HEK293T (cell line): Measurements from ENCODE around the gene FMO1.

Experiments
- CTCF ChIA-PET: fragments of 350-600 bp; formaldehyde crosslinking; extraction: SDS; loops from one replicate; lab custom pipeline; 2021; ENCODE audit warnings: antibody characterized with exemption, inconsistent platforms; lab: Yijun Ruan, JAX
- POLR2A ChIA-PET: fragments of 350-600 bp; formaldehyde crosslinking; extraction: SDS; loops from one replicate; lab custom pipeline; 2020; ENCODE audit warnings: antibody characterized with exemption, inconsistent platforms; lab: Yijun Ruan, JAX
- DNase-seq: peaks from one replicate; pipeline ENCODE4 v3.0.0; 2012; ENCODE audit warnings: mixed read lengths; ENCODE audit errors: extremely low spot score
- ARNT ChIP-seq: fragments of 450-650 bp; IDR thresholded peaks from 2 replicates; pipeline ENCODE4 v1.6.1; 2017; ENCODE audit warnings: mild to moderate bottlenecking
- BHLHE40 ChIP-seq: fragments of 450-650 bp; IDR thresholded peaks from 2 replicates; pipeline ENCODE4 v1.6.1; 2016; ENCODE audit warnings: mild to moderate bottlenecking, moderate library complexity, borderline replicate concordance
- CTBP1 ChIP-seq: fragments of 450-650 bp; IDR thresholded peaks from 2 replicates; pipeline ENCODE4 v1.6.1; 2016; ENCODE audit warnings: borderline replicate concordance
- ELF4 ChIP-seq: fragments of 450-650 bp; IDR thresholded peaks from 2 replicates; pipeline ENCODE4 v1.6.1; 2017; ENCODE audit warnings: antibody characterized with exemption
- FOXA1 ChIP-seq: fragments of 450-650 bp; IDR thresholded peaks from 2 replicates; pipeline ENCODE4 v1.6.1; 2016; ENCODE audit warnings: mild to moderate bottlenecking
- FOXK2 ChIP-seq: fragments of 450-650 bp; IDR thresholded peaks from 2 replicates; pipeline ENCODE4 v1.6.1; 2016; ENCODE audit warnings: mild to moderate bottlenecking
- FOXM1 ChIP-seq: fragments of 450-650 bp; IDR thresholded peaks from 2 replicates; pipeline ENCODE4 v1.6.1; 2017; ENCODE audit warnings: mild to moderate bottlenecking, borderline replicate concordance
- HDGF ChIP-seq: fragments of 450-650 bp; IDR thresholded peaks from 2 replicates; pipeline ENCODE4 v1.6.1; 2017; ENCODE audit warnings: antibody characterized with exemption, borderline replicate concordance
- L3MBTL2 ChIP-seq: fragments of 450-650 bp; conservative IDR thresholded peaks from 2 replicates; pipeline ENCODE4 v1.6.1; 2016; ENCODE audit warnings: mild to moderate bottlenecking
- LEF1 ChIP-seq: fragments of 450-650 bp; IDR thresholded peaks from 2 replicates; pipeline ENCODE4 v1.6.1; 2017; ENCODE audit warnings: mild to moderate bottlenecking, borderline replicate concordance
- NFRKB ChIP-seq: fragments of 450-650 bp; IDR thresholded peaks from 2 replicates; pipeline ENCODE4 v1.6.1; 2016; ENCODE audit warnings: mild to moderate bottlenecking, moderate library complexity
- SP1 ChIP-seq: fragments of 450-650 bp; IDR thresholded peaks from 2 replicates; pipeline ENCODE4 v1.6.1; 2017
- SUZ12 ChIP-seq: fragments of 450-650 bp; IDR thresholded peaks from 2 replicates; pipeline ENCODE4 v1.6.1; 2016; ENCODE audit warnings: mild to moderate bottlenecking
- TARDBP ChIP-seq: fragments of 450-650 bp; IDR thresholded peaks from 2 replicates; pipeline ENCODE4 v1.6.1; 2016
- ZNF384 ChIP-seq: fragments of 450-650 bp; IDR thresholded peaks from 2 replicates; pipeline ENCODE4 v1.6.1; 2016
- TF ChIP-seq, protein P1 (sequence below): fragments of 450-650 bp; IDR thresholded peaks from 2 replicates; pipeline ENCODE4 v1.6.1; 2016

The FMO1 gene

DNA sequence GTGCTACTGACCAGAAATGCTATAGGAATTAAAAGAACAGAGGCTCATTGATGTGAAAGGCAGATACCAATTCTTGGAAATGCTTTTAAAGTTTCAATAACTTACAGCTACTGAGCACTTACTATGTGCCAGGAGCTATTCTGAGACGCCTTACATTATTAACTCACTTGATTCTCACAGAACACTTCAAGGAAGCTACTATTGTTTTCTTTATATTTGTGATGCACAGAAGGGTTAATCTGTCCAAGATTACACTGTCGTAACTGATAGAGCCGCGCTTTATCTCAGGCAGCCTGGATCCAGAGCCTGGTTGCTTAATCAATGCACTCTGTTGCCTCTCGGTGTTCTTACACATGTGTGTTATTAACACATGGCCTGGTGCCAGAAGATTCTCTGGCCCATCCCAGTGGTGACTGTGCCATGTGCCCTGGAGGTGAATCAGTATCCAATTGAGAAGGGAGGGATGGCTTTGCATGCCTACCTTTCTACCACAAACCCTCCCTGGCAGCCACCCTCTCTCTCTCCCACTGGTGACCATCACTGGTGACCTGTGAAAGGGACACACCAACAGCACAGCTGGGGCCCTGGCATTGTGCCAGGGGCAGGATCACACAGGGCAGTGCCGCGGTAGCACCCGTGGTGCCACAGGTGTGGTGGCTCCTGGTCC, 8.8 kb downstream of the FMO1 start:
- TF ChIP-seq, protein P1, sequence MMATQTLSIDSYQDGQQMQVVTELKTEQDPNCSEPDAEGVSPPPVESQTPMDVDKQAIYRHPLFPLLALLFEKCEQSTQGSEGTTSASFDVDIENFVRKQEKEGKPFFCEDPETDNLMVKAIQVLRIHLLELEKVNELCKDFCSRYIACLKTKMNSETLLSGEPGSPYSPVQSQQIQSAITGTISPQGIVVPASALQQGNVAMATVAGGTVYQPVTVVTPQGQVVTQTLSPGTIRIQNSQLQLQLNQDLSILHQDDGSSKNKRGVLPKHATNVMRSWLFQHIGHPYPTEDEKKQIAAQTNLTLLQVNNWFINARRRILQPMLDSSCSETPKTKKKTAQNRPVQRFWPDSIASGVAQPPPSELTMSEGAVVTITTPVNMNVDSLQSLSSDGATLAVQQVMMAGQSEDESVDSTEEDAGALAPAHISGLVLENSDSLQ: no peak
- TF ChIP-seq HDGF (no peak), FOXK2 (no peak)
- no peak for DNase-seq
- ChIA-PET POLR2A (no interaction called here), CTCF (interaction anchor here (1.0 kb wide), 1 partner anchor 12 kb away, joined by 5 read pairs; no protein-coding TSS in a partner anchor)

DNA sequence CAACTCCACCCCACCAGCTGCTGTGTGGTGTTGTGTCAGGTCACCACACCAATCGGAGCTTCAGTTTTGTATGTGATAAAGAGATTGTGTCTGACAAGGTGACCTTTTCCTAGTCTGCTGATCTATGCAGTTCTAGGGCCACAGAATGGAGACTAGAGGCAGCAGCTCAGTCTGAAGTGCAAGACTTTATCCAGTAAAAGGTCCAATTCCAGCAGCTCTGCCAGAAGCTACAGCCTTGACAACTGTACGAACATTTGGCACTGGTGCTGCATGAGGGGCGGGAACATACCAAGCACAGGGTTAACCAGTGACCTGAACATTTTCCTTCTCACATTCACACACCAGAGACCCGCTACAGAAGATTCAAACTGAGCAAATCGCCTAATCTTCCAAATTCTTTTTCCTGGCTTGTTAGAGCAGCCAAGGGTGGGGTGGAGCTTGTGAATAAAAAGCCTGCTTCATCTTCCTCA, 9.3 kb downstream of the FMO1 start:
- no peak for TF ChIP-seq SUZ12
- TF ChIP-seq BHLHE40: no peak
- no peak for TF ChIP-seq LEF1
- no peak for TF ChIP-seq L3MBTL2
- no peak for TF ChIP-seq ZNF384
- TF ChIP-seq ELF4: no peak
- TF ChIP-seq SP1: no peak
- TF ChIP-seq, protein P1: no peak
- no peak for TF ChIP-seq TARDBP
- TF ChIP-seq FOXA1: no peak
- no peak for TF ChIP-seq CTBP1
- no peak for TF ChIP-seq FOXK2
- TF ChIP-seq HDGF: no peak
- TF ChIP-seq ARNT: no peak
- no peak for TF ChIP-seq NFRKB
- TF ChIP-seq FOXM1: no peak
- POLR2A ChIA-PET: no interaction called here
- CTCF ChIA-PET: no interaction called here
- no peak for DNase-seq

DNA sequence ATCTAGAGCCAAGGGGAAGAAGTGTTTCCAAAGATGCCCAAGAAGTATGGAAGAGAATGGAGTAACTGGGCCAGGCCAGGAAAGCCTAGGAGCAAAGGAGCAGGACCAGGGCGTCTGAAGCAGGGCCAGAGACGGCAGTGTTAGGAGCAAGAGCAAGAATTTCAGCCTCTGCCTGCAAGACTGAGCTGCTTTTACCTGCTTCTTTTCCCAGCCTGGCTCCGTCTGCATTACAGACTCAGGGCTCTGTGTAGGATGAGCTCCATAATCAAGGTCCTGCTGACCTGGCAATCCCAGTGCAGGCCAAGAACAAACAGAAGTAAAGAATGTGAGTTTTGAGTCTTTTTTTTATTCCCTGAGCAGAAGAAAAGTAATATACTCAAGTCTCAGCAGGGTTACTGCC, 10.1 kb downstream of the FMO1 start:
- DNase-seq: no peak
- ChIA-PET POLR2A (no interaction called here), CTCF (interaction anchor here (1.5 kb wide), 1 partner anchor 13 kb away, joined by 3 read pairs; no protein-coding TSS in a partner anchor)
- TF ChIP-seq FOXM1 (no peak), SUZ12 (no peak), BHLHE40 (no peak), ARNT (no peak), SP1 (no peak), NFRKB (no peak), CTBP1 (no peak), TARDBP (no peak)

DNA sequence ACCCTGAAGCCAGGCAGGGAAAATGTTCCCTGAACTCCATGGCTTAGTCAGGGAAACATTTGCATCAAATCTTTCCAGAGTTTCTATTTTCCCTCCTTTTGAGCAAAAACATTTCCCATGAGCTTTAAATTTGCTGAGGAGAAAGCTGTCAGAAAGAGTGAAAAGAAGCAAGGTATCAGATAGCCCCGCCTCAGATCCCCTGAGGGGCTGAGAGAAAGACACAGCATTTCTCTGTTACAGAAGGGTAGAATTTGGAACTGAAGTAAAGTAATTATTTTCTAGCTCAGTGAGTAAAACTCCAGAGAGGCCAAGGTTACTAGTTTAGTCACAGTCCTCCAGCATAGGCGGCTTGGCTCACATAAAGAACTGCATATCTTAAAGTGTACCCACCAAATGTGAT, 10.6 kb downstream of the FMO1 start:
- TF ChIP-seq TARDBP: no peak
- TF ChIP-seq HDGF: no peak
- TF ChIP-seq ARNT: no peak
- no peak for TF ChIP-seq FOXA1
- TF ChIP-seq ZNF384: no peak

DNA sequence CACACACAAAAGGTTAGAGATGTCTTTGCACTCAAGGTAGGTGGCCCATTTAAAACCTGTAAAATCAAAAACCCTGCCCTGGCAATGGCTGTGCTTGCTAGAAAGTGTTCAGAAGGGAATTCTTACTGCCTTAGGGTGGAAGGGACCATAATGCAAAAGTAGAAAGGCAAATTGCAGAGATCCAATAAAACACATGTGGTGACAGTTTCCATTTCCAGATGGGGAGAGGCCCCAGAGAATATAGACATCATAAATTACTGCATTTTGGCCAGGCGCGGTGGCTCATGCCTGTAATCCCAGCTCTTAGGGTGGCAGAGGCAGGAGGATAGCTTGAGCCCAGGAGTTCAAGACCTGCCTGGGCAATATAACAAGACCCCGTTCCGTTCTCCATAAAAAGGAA, 13.0 kb downstream of the FMO1 start:
- POLR2A ChIA-PET: no interaction called here
- no peak for TF ChIP-seq ZNF384
- TF ChIP-seq, protein P1: peak; percentile 34; the same call in 1 of the 2 replicates
- no peak for TF ChIP-seq CTBP1
- no peak for DNase-seq
- CTCF ChIA-PET: interaction anchor here (0.9 kb wide), 1 partner anchor 16 kb away, joined by 5 read pairs; no protein-coding TSS in a partner anchor

More for the DNA sequence above, 10.6 kb downstream of the FMO1 start:
- CTCF ChIA-PET: interaction anchor here (0.6 to 1.5 kb wide), 2 partner anchors 14 to 570 kb away, joined by 3 read pairs; no protein-coding TSS in a partner anchor
- no peak for DNase-seq
- POLR2A ChIA-PET: no interaction called here

DNA sequence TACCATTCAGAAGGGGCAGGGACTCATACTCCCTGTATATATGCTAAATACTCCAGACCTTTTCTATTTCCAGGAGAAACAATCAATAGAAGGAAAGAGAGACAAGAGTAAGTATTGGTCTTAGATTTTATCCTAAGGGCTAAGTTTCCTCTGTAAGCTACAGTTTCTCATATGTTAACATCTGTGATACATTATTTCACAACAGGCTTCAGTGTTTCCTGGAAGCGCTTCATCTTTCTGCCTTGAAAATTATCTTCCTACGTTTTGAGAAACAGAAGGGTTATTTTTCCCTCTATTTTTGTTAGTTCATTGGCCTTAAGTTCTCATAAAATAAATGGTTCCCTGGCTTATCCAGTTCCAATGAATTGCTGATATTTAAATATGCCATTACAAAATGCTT, 15.6 kb downstream of the FMO1 start:
- CTCF ChIA-PET: no interaction called here
- TF ChIP-seq LEF1: no peak
- TF ChIP-seq L3MBTL2: no peak
- no peak for TF ChIP-seq HDGF
- no peak for TF ChIP-seq BHLHE40
- TF ChIP-seq, protein P1: no peak
- TF ChIP-seq ELF4: no peak
- TF ChIP-seq CTBP1: no peak
- no peak for TF ChIP-seq FOXA1
- TF ChIP-seq FOXK2: no peak
- TF ChIP-seq ARNT: no peak
- TF ChIP-seq NFRKB: no peak
- POLR2A ChIA-PET: no interaction called here

More for the DNA sequence above, 15.6 kb downstream of the FMO1 start:
- no peak for DNase-seq
